M059J (cell line): ENCODE results near the gene EID3. TPM values are rescaled to one million over a fixed set of nuclear protein-coding genes. Genes with fewer than 3 reads are reported as not detected.
A peak's percentile ranks its signal among the peaks of the same experiment; 100 is the strongest.

Experiments
- DNase-seq: peaks from one replicate; pipeline ENCODE4 v3.0.0-alpha.2; 2012; ENCODE audit warnings: low read depth
- total RNA-seq: library from RNA; depleted of rRNA; stranded (reverse); fragments of >200 nt; shearing (Covaris generic); gene quantifications from 2 replicates; pipeline ENCODE4 v1.2.3, GENCODE V29; 2014

EID3 gene
- total RNA-seq, 1 experiment from 2014 or later = 1.0 TPM

GRCh38 chr12:104288635-104289274 is 14.8 kb upstream of the EID3 start:
- peak; percentile 88 for DNase-seq

- DNase-seq = no peak
Measured at GRCh38 chr12:104290320-104290719, 13.2 kb upstream of the EID3 start.

- DNase-seq = no peak
Measured at GRCh38 chr12:104290855-104291254, 12.7 kb upstream of the EID3 start.

- no peak for DNase-seq
Measured at GRCh38 chr12:104291867-104292524, 11.5 kb upstream of the EID3 start.

GRCh38 chr12:104292872-104293794 is 10.4 kb upstream of the EID3 start:
- no peak for DNase-seq

- DNase-seq = peak; percentile 54
Measured at GRCh38 chr12:104294158-104294859, 9.2 kb upstream of the EID3 start.

GRCh38 chr12:104294927-104295668 is 8.4 kb upstream of the EID3 start:
- no peak for DNase-seq

GRCh38 chr12:104295954-104296353 is 7.6 kb upstream of the EID3 start:
- no peak for DNase-seq

- no peak for DNase-seq
Measured at GRCh38 chr12:104296718-104297117, 6.8 kb upstream of the EID3 start.

GRCh38 chr12:104297477-104298113 is 5.9 kb upstream of the EID3 start:
- DNase-seq = peak; percentile 73

- DNase-seq = no peak
Measured at GRCh38 chr12:104299842-104300481, 3.6 kb upstream of the EID3 start.

GRCh38 chr12:104304261-104305009 is 896 bp downstream of the EID3 start:
- DNase-seq = no peak

GRCh38 chr12:104305349-104305748 is 1.8 kb downstream of the EID3 start:
- DNase-seq = no peak

GRCh38 chr12:104306376-104306775 is 2.8 kb downstream of the EID3 start:
- no peak for DNase-seq

- DNase-seq = no peak
Measured at GRCh38 chr12:104306943-104307654, 3.6 kb downstream of the EID3 start.

GRCh38 chr12:104307655-104308000 is 4.1 kb downstream of the EID3 start:
- DNase-seq = no peak

- no peak for DNase-seq
Measured at GRCh38 chr12:104309446-104309993, 6.0 kb downstream of the EID3 start.
